H1 (cell line): Measurements from ENCODE around the gene LRRC72. TPM values are rescaled to one million over a fixed set of nuclear protein-coding genes. Genes with fewer than 3 reads are reported as not detected.
"Not testable (repeated sequence)": the region's sequence is repeated elsewhere in the genome, so short reads cannot be mapped to it uniquely, and the experiment has no call there.

Source experiments
- CTCF ChIA-PET: fragments of 300-600 bp; sonication (Branson Sonifier 250); formaldehyde crosslinking; loops from one replicate; lab custom pipeline; 2021; ENCODE audit not compliant: partially characterized antibody; lab: Charles Lee
- POLR2A ChIA-PET: fragments of 300-600 bp; sonication (Branson Sonifier 250); formaldehyde crosslinking; loops from one replicate; lab custom pipeline; 2021; ENCODE audit warnings: inconsistent platforms; ENCODE audit not compliant: partially characterized antibody; lab: Charles Lee
- DNase-seq, 2 experiments: peaks; one replicate each; pipeline versions ENCODE4 v3.0.0 to v3.0.0-alpha.2; 2010 to 2022; ENCODE audit warnings: low spot score in 2 of 2, low read depth in 1 of 2, mixed read lengths in 1 of 2
- FAIRE-seq: peaks from 2 replicates; lab custom pipeline; 2011; peaks lifted over from hg19 to GRCh38; lab: Jason Lieb, UNC
- H2AFZ ChIP-seq: 2 replicates; pipeline ENCODE4 v1.8.1; 2012; ENCODE audit warnings: low read length, inconsistent platforms
- H2AK5ac ChIP-seq: 2 replicates; pipeline ENCODE4 v1.6.1; 2013; ENCODE audit warnings: low read depth, low read length
- H2BK120ac ChIP-seq: replicated peaks from 2 replicates; pipeline ENCODE3; 2013; ENCODE audit warnings: low read depth, low read length, inconsistent platforms
- H2BK12ac ChIP-seq: 2 replicates; pipeline ENCODE4 v1.6.1; 2013; ENCODE audit warnings: low read depth, low read length
- H2BK15ac ChIP-seq: 2 replicates; pipeline ENCODE4 v1.6.1; 2013; ENCODE audit warnings: low read length
- H2BK20ac ChIP-seq: 2 replicates; pipeline ENCODE4 v1.6.1; 2013; ENCODE audit warnings: low read length
- H2BK5ac ChIP-seq: 2 replicates; pipeline ENCODE4 v1.6.1; 2013; ENCODE audit warnings: low read depth, low read length
- H3K14ac ChIP-seq: 2 replicates; pipeline ENCODE4 v1.6.1; 2013; ENCODE audit warnings: inconsistent platforms; ENCODE audit not compliant: insufficient read length
- H3K18ac ChIP-seq: 2 replicates; pipeline ENCODE4 v1.6.1; 2013; ENCODE audit warnings: low read length; ENCODE audit errors: extremely low read depth
- H3K23ac ChIP-seq: 2 replicates; pipeline ENCODE4 v1.6.1; 2013; ENCODE audit warnings: inconsistent platforms; ENCODE audit not compliant: insufficient read length
- H3K23me2 ChIP-seq: 2 replicates; pipeline ENCODE4 v1.6.1; 2013; ENCODE audit warnings: low read depth, low read length
- H3K27ac ChIP-seq: 2 replicates; pipeline ENCODE4 v1.6.1; 2011; ENCODE audit warnings: low read depth, low read length, inconsistent platforms
- H3K27me3 ChIP-seq, 4 experiments: replicated peaks in 1 of 4; 1 replicate in 1 of 4; 2 replicates in 3 of 4; pipeline versions ENCODE4 v1.6.1 to v1.8.1; 2011 to 2013; ENCODE audit warnings: low read length in 3 of 4, mild to moderate bottlenecking in 3 of 4, inconsistent platforms in 2 of 4, mixed read lengths in 2 of 4, moderate library complexity in 1 of 4; ENCODE audit not compliant: control insufficient read depth in 3 of 4, insufficient read depth in 3 of 4; ENCODE audit errors: extremely low read depth in 1 of 4
- H3K36me3 ChIP-seq, 4 experiments: 2 replicates each; pipeline versions ENCODE4 v1.6.1 to v1.8.1; 2011 to 2013; ENCODE audit warnings: mild to moderate bottlenecking in 4 of 4, low read length in 3 of 4, moderate library complexity in 2 of 4, control low read depth in 1 of 4, inconsistent platforms in 1 of 4; ENCODE audit not compliant: insufficient read depth in 4 of 4, control insufficient read depth in 2 of 4
- H3K4ac ChIP-seq: replicated peaks from 2 replicates; pipeline ENCODE3; 2013; ENCODE audit warnings: low read length, low read depth, mixed read lengths, inconsistent platforms; ENCODE audit not compliant: insufficient read length
- H3K4me1 ChIP-seq, 4 experiments: replicated peaks in 1 of 4; 1 replicate in 1 of 4; 2 replicates in 3 of 4; pipeline versions ENCODE4 v1.6.1 to v1.8.1; 2011 to 2013; ENCODE audit warnings: low read length in 3 of 4, inconsistent platforms in 2 of 4, mixed read lengths in 1 of 4; ENCODE audit not compliant: insufficient read depth in 4 of 4, control insufficient read depth in 3 of 4
- H3K4me2 ChIP-seq, 2 experiments: 2 replicates each; pipeline versions ENCODE4 v1.6.1 to v1.8.1; 2011 to 2013; ENCODE audit warnings: low read depth in 2 of 2, low read length in 2 of 2, control low read depth in 1 of 2, inconsistent platforms in 1 of 2, mild to moderate bottlenecking in 1 of 2; ENCODE audit not compliant: insufficient read depth in 1 of 2
- H3K4me3 ChIP-seq, 4 experiments: fragments of 200-600, 300-600 bp in 1 of 4; sonication (generic), shearing (Covaris generic), sonication (Bioruptor Twin) in 1 of 4; 2 replicates each; pipeline versions ENCODE4 v1.5.1 to v1.8.1; 2011 to 2016; ENCODE audit warnings: low read length in 4 of 4, low read depth in 3 of 4, control low read depth in 2 of 4, inconsistent platforms in 2 of 4, mild to moderate bottlenecking in 2 of 4, mixed read lengths in 1 of 4, moderate library complexity in 1 of 4; ENCODE audit not compliant: insufficient read depth in 2 of 4; ENCODE audit errors: extremely low read depth in 1 of 4
- H3K56ac ChIP-seq: replicated peaks from 2 replicates; pipeline ENCODE3; 2013; ENCODE audit warnings: low read depth, mild to moderate bottlenecking, mixed read lengths, low read length, inconsistent platforms; ENCODE audit not compliant: insufficient read length
- H3K79me1 ChIP-seq: 2 replicates; pipeline ENCODE4 v1.6.1; 2013; ENCODE audit warnings: low read depth, low read length, control low read depth
- H3K79me2 ChIP-seq, 2 experiments: 2 replicates each; pipeline versions ENCODE4 v1.6.1 to v1.8.1; 2012 to 2013; ENCODE audit warnings: low read length in 2 of 2, mild to moderate bottlenecking in 2 of 2, inconsistent platforms in 1 of 2; ENCODE audit not compliant: insufficient read depth in 2 of 2, control insufficient read depth in 1 of 2
- H3K9ac ChIP-seq, 4 experiments: replicated peaks in 1 of 4; 1 replicate in 1 of 4; 2 replicates in 3 of 4; pipeline versions ENCODE4 v1.6.1 to v1.8.1; 2011 to 2013; ENCODE audit warnings: low read depth in 3 of 4, low read length in 3 of 4, control low read depth in 2 of 4, mild to moderate bottlenecking in 2 of 4, moderate library complexity in 2 of 4, inconsistent platforms in 1 of 4; ENCODE audit errors: extremely low read depth in 1 of 4
- H3K9me3 ChIP-seq, 2 experiments: 2 replicates each; pipeline versions ENCODE4 v1.6.1 to v1.8.1; 2012 to 2013; ENCODE audit warnings: mild to moderate bottlenecking in 2 of 2, moderate library complexity in 2 of 2, control low read depth in 1 of 2, inconsistent platforms in 1 of 2, low read depth in 1 of 2, low read length in 1 of 2, mixed read lengths in 1 of 2; ENCODE audit not compliant: insufficient read depth in 2 of 2
- H4K20me1 ChIP-seq, 2 experiments: replicated peaks in 1 of 2; 2 replicates each; pipeline versions ENCODE3 to v1.8.1; 2011 to 2013; ENCODE audit warnings: inconsistent platforms in 2 of 2, low read length in 2 of 2, mild to moderate bottlenecking in 1 of 2; ENCODE audit not compliant: insufficient read depth in 2 of 2, control insufficient read depth in 1 of 2
- H4K5ac ChIP-seq: 2 replicates; pipeline ENCODE4 v1.6.1; 2013; ENCODE audit warnings: low read length, low read depth, mixed read lengths, inconsistent platforms; ENCODE audit not compliant: insufficient read length
- H4K8ac ChIP-seq: 2 replicates; pipeline ENCODE4 v1.8.0; 2013; ENCODE audit warnings: mild to moderate bottlenecking, moderate library complexity, low read length, inconsistent platforms; ENCODE audit not compliant: insufficient read depth; ENCODE audit errors: extremely low read depth
- H4K91ac ChIP-seq: replicated peaks from 2 replicates; pipeline ENCODE3; 2013; ENCODE audit warnings: low read length, mixed read lengths, inconsistent platforms; ENCODE audit not compliant: insufficient read length
- CEBPB ChIP-seq: IDR thresholded peaks from 2 replicates; pipeline ENCODE4 v1.6.1; 2012; ENCODE audit warnings: low read depth, low read length
- E2F6 ChIP-seq: IDR thresholded peaks from 2 replicates; pipeline ENCODE4 v1.6.1; 2012; ENCODE audit warnings: inconsistent platforms
- EGR1 ChIP-seq: IDR thresholded peaks from 2 replicates; pipeline ENCODE4 v1.6.1; 2011; ENCODE audit warnings: low read depth, low read length, borderline replicate concordance
- RBBP5 ChIP-seq: IDR thresholded peaks from 2 replicates; pipeline ENCODE4 v1.7.1; 2012; ENCODE audit warnings: low read depth, mild to moderate bottlenecking, inconsistent platforms, low read length, moderate library complexity, borderline replicate concordance
- SAP30 ChIP-seq: fragments of 300-600 bp; sonication (generic); IDR thresholded peaks from 2 replicates; pipeline ENCODE4 v1.7.1; 2012; ENCODE audit warnings: low read length, moderate library complexity, mild to moderate bottlenecking, inconsistent platforms; ENCODE audit not compliant: insufficient read depth, insufficient replicate concordance
- SUZ12 ChIP-seq: fragments of 200-600 bp; sonication (generic); IDR thresholded peaks from 2 replicates; pipeline ENCODE4 v1.6.1; 2012; ENCODE audit warnings: mild to moderate bottlenecking, inconsistent platforms, low read length, moderate library complexity, mixed read lengths
- WGBS, 2 experiments: shearing (Covaris generic) in 1 of 2; methylation state at CpG; one replicate each; pipeline versions ENCODE4 v1.1.6 to v1.1.7; 2013 to 2015; ENCODE audit warnings: low lambda C conversion rate in 2 of 2, mixed read lengths in 2 of 2, inconsistent platforms in 1 of 2, low coverage in 1 of 2, missing lambda C conversion rate in 1 of 2; ENCODE audit not compliant: insufficient replicate concordance in 2 of 2, insufficient coverage in 1 of 2, insufficient read length in 1 of 2; ENCODE audit errors: extremely low coverage in 1 of 2, missing lambda C conversion rate in 1 of 2; 5-methylcytosine and 5-hydroxymethylcytosine counted together
- polyA plus RNA-seq, 7 experiments: library from polyadenylated mRNA; depleted of rRNA in 3 of 7; stranded (reverse) in 5 of 7; unstranded in 2 of 7; fragments of >200 nt in 5 of 7; fragments of 200-250 nt in 2 of 7; gene quantifications; 1 replicate in 5 of 7; 2 replicates in 1 of 7; 4 replicates in 1 of 7; pipeline versions ENCODE4 v1.2.1 to v1.2.3, GENCODE V29; 2011 to 2013; ENCODE audit warnings: missing spikeins in 2 of 7, mixed read lengths in 2 of 7
- total RNA-seq: library from RNA; stranded (reverse); fragmentation: NEBNext Ultra II Directional; extraction: Animal tissue kit (Norgen Biotek cat#: 25700); gene quantifications from 2 replicates; pipeline ENCODE4 v1.2.1, GENCODE V29; 2021
- TF ChIP-seq, protein P1 (sequence below), 3 experiments: IDR thresholded peaks; 1 replicate in 2 of 3; 2 replicates in 1 of 3; pipeline versions ENCODE4 v1.5.1 to v1.6.1; 2011; ENCODE audit warnings: low read length in 3 of 3, mild to moderate bottlenecking in 3 of 3, inconsistent platforms in 2 of 3, low read depth in 1 of 3, moderate library complexity in 1 of 3; ENCODE audit not compliant: insufficient read depth in 1 of 3; ENCODE audit errors: control extremely low read depth in 1 of 3

Gene LRRC72
- total and polyA plus RNA-seq, 2 of the 8 experiments (the other 6 are each of a cell fraction or from before 2014, with no cell fraction given) = not detected

DNA sequence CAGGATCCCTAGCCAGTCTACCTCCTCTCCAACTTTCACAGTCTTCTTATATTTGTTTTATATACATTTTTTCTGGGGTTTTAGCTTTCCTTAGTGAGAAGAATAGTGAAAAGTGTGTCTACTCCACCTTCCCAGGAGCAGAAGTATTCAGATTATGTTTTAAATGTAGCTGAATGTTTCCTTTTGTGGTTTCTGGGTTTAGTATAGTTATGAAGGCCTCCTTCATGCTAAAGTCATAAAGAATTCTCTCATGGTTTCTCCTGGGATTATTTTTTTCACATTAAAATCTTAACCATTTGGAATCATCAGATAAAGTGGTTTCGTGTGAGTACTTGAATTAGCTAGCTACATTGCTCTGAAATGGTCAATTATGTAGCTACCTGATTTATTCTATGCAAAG, 68.1 kb downstream of the LRRC72 start (continued):
- TF ChIP-seq, protein P1, sequence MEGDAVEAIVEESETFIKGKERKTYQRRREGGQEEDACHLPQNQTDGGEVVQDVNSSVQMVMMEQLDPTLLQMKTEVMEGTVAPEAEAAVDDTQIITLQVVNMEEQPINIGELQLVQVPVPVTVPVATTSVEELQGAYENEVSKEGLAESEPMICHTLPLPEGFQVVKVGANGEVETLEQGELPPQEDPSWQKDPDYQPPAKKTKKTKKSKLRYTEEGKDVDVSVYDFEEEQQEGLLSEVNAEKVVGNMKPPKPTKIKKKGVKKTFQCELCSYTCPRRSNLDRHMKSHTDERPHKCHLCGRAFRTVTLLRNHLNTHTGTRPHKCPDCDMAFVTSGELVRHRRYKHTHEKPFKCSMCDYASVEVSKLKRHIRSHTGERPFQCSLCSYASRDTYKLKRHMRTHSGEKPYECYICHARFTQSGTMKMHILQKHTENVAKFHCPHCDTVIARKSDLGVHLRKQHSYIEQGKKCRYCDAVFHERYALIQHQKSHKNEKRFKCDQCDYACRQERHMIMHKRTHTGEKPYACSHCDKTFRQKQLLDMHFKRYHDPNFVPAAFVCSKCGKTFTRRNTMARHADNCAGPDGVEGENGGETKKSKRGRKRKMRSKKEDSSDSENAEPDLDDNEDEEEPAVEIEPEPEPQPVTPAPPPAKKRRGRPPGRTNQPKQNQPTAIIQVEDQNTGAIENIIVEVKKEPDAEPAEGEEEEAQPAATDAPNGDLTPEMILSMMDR (IDR thresholded peaks at IDR 0.05; ENCODE audit: control extremely low read depth in 1 of 3, insufficient read depth in 1 of 3, low read depth in 1 of 3, low read length in 3 of 3) = no peak
- TF ChIP-seq RBBP5 = no peak
- no peak for TF ChIP-seq CEBPB
- no peak for TF ChIP-seq SUZ12
- TF ChIP-seq SAP30 = no peak
- TF ChIP-seq E2F6 = no peak
- no peak for TF ChIP-seq EGR1

DNA sequence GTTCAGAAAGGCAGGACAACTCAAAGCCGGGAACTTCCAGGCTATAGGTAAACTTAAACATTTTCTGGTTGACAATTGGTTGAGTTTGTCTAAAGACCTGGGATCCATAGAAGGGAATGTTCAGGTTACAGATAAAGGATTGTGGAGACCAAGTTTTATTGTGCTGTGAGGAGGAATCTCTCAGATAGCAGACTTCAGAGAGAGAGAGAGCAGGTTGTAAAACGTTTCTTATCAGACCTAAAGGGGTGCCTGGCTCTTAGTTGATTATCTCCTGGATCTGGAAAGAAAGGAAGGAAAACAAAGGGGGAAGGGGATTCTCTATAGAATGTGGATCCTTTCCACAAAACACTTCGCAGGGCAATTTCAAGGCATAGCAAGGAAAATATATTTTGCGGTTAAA, 69.0 kb downstream of the LRRC72 start:
- CTCF ChIA-PET, H3K79me1 ChIP-seq, FAIRE-seq: not testable (repeated sequence)

More for the DNA sequence above, 69.0 kb downstream of the LRRC72 start:
- H2BK12ac ChIP-seq, H3K4me1 ChIP-seq, H3K18ac ChIP-seq, H2BK5ac ChIP-seq, H3K9me3 ChIP-seq, H3K9ac ChIP-seq, H2BK15ac ChIP-seq, H3K36me3 ChIP-seq, H2BK20ac ChIP-seq, H3K79me2 ChIP-seq, H2AFZ ChIP-seq, H3K27ac ChIP-seq, H3K4me2 ChIP-seq, POLR2A ChIA-PET, H2AK5ac ChIP-seq, H3K23ac ChIP-seq, H3K4ac ChIP-seq, H4K91ac ChIP-seq, H4K5ac ChIP-seq, H3K14ac ChIP-seq, DNase-seq, H3K27me3 ChIP-seq, H4K8ac ChIP-seq, H3K56ac ChIP-seq, H3K23me2 ChIP-seq, H4K20me1 ChIP-seq, H2BK120ac ChIP-seq, H3K4me3 ChIP-seq: not testable (repeated sequence)
- WGBS, 2 experiments = 92% methylated on average over 4 of the region's 4 CpGs; no CpG with 5 or more reads in 1 of the 2 experiments
